ENCODE measurements around the gene DNM3.

GRCh38 chr1:171963762-171964161, 122.5 kb downstream of the DNM3 start:
- TF ChIP-seq CEBPB (IDR thresholded peaks at IDR 0.05) (no peak), MAX (IDR thresholded peaks at IDR 0.05) (no peak), ZBTB7A (IDR thresholded peaks at IDR 0.05; ENCODE audit: low read depth) (no peak), RAD21 (IDR thresholded peaks at IDR 0.05; ENCODE audit: low read depth) (no peak), REST (IDR thresholded peaks at IDR 0.05; ENCODE audit: low read depth) (no peak), EP300 (IDR thresholded peaks at IDR 0.05; ENCODE audit: borderline replicate concordance) (no peak), TAF1 (IDR thresholded peaks at IDR 0.05; ENCODE audit: low read depth) (no peak), TCF12 (IDR thresholded peaks at IDR 0.05; ENCODE audit: low read depth) (no peak), TEAD4 (IDR thresholded peaks at IDR 0.05) (no peak), USF1 (IDR thresholded peaks at IDR 0.05) (no peak), CREB1 (IDR thresholded peaks at IDR 0.05; ENCODE audit: low read depth) (no peak)
